Activated CD8-positive, alpha-beta memory T cell treated with anti-CD3 and anti-CD28 coated beads, Interleukin-2, amount 10 ng/mL, durations not matched to agents 7 days and 5 days (primary cell): Measurements from ENCODE around the gene HYAL1. TPM values are rescaled to one million over a fixed set of nuclear protein-coding genes. Genes with fewer than 3 reads are reported as not detected.
"Not testable (repeated sequence)": the region's sequence is repeated elsewhere in the genome, so short reads cannot be mapped to it uniquely, and the experiment has no call there.

Source experiments
- ATAC-seq: fragments of 150-1000 bp; cut with Tn5 transposase; one replicate; pipeline ENCODE4 v1.10.0; 2021; ENCODE audit warnings: moderate library complexity
- CTCF ChIA-PET: fragments of 350-600 bp; sonication (Branson Sonifier 250); formaldehyde crosslinking; loops from one replicate; lab custom pipeline; 2021; ENCODE audit warnings: antibody characterized with exemption; lab: Charles Lee
- DNase-seq: peaks from one replicate; pipeline ENCODE4 v3.0.0-alpha.2; 2020
- H3K27ac Mint-ChIP-seq: one replicate; pipeline ENCODE4 v1.8.0; 2021; ENCODE audit warnings: mild to moderate bottlenecking, mixed read lengths
- H3K27me3 Mint-ChIP-seq: one replicate; pipeline ENCODE4 v1.8.0; 2021; ENCODE audit warnings: mixed read lengths
- H3K36me3 Mint-ChIP-seq: one replicate; pipeline ENCODE4 v1.8.0; 2021; ENCODE audit warnings: mild to moderate bottlenecking, mixed read lengths
- H3K4me1 Mint-ChIP-seq: one replicate; pipeline ENCODE4 v1.8.0; 2021; ENCODE audit warnings: mixed read lengths
- H3K4me3 Mint-ChIP-seq: one replicate; pipeline ENCODE4 v1.8.0; 2021; ENCODE audit warnings: mild to moderate bottlenecking, moderate library complexity, mixed read lengths
- H3K9me3 Mint-ChIP-seq: one replicate; pipeline ENCODE4 v1.8.0; 2022; ENCODE audit warnings: low read depth, mixed read lengths
- total RNA-seq, 2 experiments: library from RNA; stranded (reverse); gene quantifications; one replicate each; pipeline ENCODE4 v1.2.3, GENCODE V29; 2021

Gene HYAL1
- total RNA-seq, 2 experiments from 2014 or later = 0.14 to 0.15 TPM

DNA sequence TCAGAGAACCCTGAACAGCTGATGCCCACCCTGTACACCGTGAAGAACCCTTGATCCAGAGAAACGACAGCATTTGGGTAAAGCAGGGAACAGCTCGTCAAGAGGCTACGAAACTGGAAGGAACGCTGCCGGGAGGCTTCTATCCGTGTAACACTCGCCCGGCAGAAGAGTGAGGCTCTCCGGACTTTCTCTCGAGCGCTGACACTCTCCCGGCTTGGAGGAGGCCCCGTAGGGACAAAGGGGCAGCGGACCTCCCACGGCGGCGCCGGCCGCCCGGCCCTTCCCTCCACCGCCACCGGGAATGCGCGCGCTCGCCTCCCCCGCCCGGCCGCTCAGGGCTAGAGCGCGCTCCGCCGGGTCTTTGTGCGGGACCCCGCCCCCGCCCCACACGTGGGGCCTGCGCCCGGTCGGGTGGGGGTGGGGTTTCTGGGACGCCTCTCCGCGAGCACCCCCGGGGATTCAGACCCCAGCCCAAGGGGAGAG is 17.5 kb upstream of the HYAL1 start:
- H3K27me3 Mint-ChIP-seq = no peaks in the 10 kb centered on the region
- peaks cover 39% of the 10 kb centered on the region for H3K4me1 Mint-ChIP-seq
- peak overlapping the region; percentile 80 for H3K27ac Mint-ChIP-seq
- CTCF ChIA-PET = interaction anchor here (0.8 to 18.0 kb wide), 5 partner anchors 15 to 74 kb away, joined by 3 to 266 read pairs (median 3); partner anchors contain the start of genes HYAL1, HYAL3, IFRD2 and NAA80
- H3K4me3 Mint-ChIP-seq = peak overlapping the region; percentile 89
- no peaks in the 10 kb centered on the region for H3K9me3 Mint-ChIP-seq
- DNase-seq (no peak), ATAC-seq (peak; percentile 50)
- H3K36me3 Mint-ChIP-seq = peaks cover 3% of the 10 kb centered on the region

DNA sequence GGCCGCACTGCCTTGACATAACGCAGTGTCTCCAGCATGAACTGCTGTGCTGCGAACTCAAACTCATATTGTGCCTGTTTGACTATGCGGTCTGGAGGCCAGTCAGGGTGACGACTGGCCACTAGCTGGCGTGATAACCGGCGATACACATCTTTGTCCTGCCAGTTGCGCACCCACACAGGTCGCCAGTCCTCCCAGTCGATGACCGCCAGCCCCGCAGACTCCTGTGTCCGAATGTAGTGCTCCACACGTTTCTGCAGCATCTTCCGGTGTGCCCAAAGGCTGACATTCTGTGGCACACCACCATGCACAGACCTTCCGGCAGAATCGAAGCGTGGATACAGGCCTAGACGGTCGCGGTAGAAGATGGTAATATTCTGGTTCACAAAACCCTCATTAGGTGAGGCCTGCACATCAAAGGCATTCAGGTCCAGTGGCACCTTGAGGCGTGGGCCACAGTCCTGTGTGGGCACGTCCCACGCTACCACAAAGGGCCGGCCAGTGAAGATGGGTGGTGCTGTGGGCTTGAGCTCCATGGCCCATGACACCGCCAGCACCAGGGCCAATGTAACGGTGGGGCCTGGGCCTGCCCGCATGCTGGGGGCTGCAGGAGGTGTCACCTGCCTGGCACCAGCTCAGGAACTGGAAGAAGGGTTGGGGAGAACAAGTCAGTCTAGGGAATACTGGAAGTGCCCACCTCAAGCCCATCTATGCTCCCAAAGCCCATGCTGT is 16.7 kb upstream of the HYAL1 start:
- Mint-ChIP-seq H3K9me3 (no peaks in the 10 kb centered on the region), H3K27me3 (no peaks in the 10 kb centered on the region), H3K4me1 (peaks cover 45% of the 10 kb centered on the region), H3K27ac (no peak overlapping the region), H3K36me3 (peaks cover 3% of the 10 kb centered on the region), H3K4me3 (peak overlapping the region; percentile 89)
- peak; percentile 41 for DNase-seq
- CTCF ChIA-PET = interaction anchor here (0.8 to 18.0 kb wide), 5 partner anchors 15 to 73 kb away, joined by 3 to 266 read pairs (median 4); partner anchors contain the start of genes HYAL1, HYAL3, IFRD2 and NAA80
- ATAC-seq = no peak

GRCh38 chr3:50319181-50319893 is 16.0 kb upstream of the HYAL1 start:
- CTCF ChIA-PET = interaction anchor here (2.0 to 18.0 kb wide), 3 partner anchors 16 to 58 kb away, joined by 4 to 266 read pairs (median 91); partner anchors contain the start of genes HYAL1, HYAL3, IFRD2 and NAA80
- Mint-ChIP-seq H3K27me3 (no peaks in the 10 kb centered on the region), H3K36me3 (peaks cover 3% of the 10 kb centered on the region), H3K9me3 (no peaks in the 10 kb centered on the region), H3K4me1 (peaks cover 45% of the 10 kb centered on the region), H3K27ac (no peak overlapping the region), H3K4me3 (no peak overlapping the region)
- peak; percentile 39 for DNase-seq
- ATAC-seq = no peak

DNA sequence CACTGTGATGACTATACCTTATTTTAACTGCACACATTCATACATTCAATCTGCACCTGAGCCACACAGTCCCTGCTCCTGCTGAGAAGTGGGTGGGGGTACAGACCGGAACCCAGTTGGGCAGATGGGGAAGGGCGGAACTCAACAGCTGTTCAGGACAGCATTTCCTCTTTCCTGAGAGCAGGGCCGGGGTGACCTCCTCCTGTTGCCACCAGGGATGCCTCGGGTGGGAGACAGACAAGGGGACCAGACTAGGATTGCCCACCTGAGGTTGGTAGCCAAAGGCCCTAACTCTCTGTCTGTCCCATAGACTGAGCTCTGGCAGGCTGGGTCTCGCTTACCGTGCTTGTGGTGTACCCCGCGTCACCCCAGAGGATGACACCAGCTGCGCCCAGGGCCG is 15.2 kb upstream of the HYAL1 start:
- DNase-seq (peak; percentile 38), ATAC-seq (no peak)
- H3K36me3 Mint-ChIP-seq = peaks cover 3% of the 10 kb centered on the region
- H3K27me3 Mint-ChIP-seq = no peaks in the 10 kb centered on the region
- H3K4me1 Mint-ChIP-seq = peaks cover 50% of the 10 kb centered on the region
- no peak overlapping the region for H3K27ac Mint-ChIP-seq
- no peak overlapping the region for H3K4me3 Mint-ChIP-seq
- H3K9me3 Mint-ChIP-seq = no peaks in the 10 kb centered on the region
- CTCF ChIA-PET = interaction anchor here (2.0 to 18.0 kb wide), 3 partner anchors 17 to 58 kb away, joined by 4 to 266 read pairs (median 91); partner anchors contain the start of genes HYAL1, HYAL3, IFRD2 and NAA80

DNA sequence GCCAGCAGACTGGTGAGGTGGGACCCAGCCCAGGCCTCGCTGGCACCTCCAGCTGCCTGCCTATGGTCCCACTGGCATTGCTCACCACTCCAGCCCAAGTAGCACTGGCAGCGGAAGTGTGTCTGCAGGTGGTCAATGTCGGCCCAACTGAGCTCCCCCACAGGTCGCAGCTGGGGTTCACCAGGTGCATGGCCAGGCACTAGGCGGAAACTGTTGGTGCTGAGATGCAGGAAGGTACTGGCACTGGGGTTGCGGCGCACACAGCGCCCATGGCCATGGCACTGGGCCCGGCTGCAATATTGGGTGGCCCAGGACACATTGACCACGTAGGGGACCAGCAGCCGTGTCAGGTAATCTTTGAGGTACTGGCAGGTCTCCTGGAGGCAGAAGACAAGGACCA is 14.8 kb upstream of the HYAL1 start:
- H3K27ac Mint-ChIP-seq = no peak overlapping the region
- H3K27me3 Mint-ChIP-seq = no peaks in the 10 kb centered on the region
- no peak overlapping the region for H3K4me3 Mint-ChIP-seq
- no peaks in the 10 kb centered on the region for H3K9me3 Mint-ChIP-seq
- CTCF ChIA-PET = interaction anchor here (1.9 to 18.0 kb wide), 3 partner anchors 15 to 57 kb away, joined by 4 to 266 read pairs (median 6); partner anchors contain the start of genes HYAL1, HYAL3, IFRD2 and NAA80
- peaks cover 3% of the 10 kb centered on the region for H3K36me3 Mint-ChIP-seq
- ATAC-seq (no peak), DNase-seq (peak; percentile 38)
- peaks cover 50% of the 10 kb centered on the region for H3K4me1 Mint-ChIP-seq

DNA sequence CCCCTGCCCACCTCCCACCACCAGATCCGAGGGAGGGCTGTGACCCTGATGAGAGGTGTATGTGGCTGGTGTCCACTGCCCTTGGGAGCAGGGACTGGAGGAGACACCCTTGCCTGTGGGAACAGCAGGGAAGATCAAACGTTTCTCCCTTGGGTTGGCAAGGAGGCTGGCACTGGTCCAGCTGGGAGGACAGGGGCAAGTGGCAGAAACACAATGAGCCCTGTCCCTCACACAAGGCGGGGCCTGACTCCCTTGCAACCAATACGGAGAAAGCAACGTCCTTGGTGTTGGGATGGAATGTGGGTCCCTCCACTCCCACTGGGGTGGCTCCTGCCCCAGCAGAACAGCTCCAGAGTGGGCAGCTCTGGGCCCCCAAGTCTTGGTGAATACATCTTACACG is 13.9 kb upstream of the HYAL1 start:
- Mint-ChIP-seq H3K4me1 (peaks cover 49% of the 10 kb centered on the region), H3K9me3 (no peaks in the 10 kb centered on the region), H3K36me3 (peaks cover 3% of the 10 kb centered on the region), H3K27me3 (no peaks in the 10 kb centered on the region), H3K27ac (peak overlapping the region; percentile 91), H3K4me3 (no peak overlapping the region)
- CTCF ChIA-PET = interaction anchor here (0.7 to 18.0 kb wide), 5 partner anchors 16 to 91 kb away, joined by 3 to 266 read pairs (median 6); partner anchors contain the start of genes HYAL1, HYAL3, IFRD2 and NAA80
- ATAC-seq (no peak), DNase-seq (peak; percentile 43)

DNA sequence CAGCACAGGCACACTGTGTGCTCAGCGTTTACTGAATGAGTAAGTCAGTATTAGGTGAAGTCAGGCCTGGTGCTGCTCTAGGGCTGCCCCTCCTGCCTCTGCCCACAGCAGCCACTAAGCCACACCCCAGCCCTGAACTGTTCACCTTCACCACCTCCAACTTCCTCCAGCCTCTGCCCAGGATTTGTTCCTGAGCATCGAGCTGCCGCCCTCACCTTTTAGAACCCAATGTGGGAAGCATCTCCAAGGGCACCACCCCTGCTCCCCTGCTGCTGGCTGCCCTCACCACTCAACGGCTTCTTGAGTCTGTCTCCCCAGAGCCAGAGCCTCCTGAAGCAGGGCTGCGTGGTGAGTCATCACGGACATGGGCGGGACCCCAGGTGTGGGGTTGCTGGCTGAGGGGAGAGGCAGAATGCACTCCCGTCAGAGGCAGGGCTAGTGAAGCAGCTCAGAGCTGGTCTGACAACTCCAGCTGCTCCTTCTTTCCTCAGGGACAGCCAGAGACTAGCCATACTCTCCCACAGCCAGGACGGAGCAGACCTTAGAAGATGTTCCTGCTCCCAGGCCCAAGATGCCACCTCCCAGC is 13.4 kb upstream of the HYAL1 start:
- Mint-ChIP-seq H3K9me3 (no peaks in the 10 kb centered on the region), H3K36me3 (peaks cover 3% of the 10 kb centered on the region), H3K4me3 (peak overlapping the region; percentile 60), H3K4me1 (peaks cover 48% of the 10 kb centered on the region), H3K27ac (peak overlapping the region; percentile 91), H3K27me3 (no peaks in the 10 kb centered on the region)
- peak; percentile 94 for DNase-seq
- CTCF ChIA-PET = interaction anchor here (0.6 to 18.0 kb wide), 7 partner anchors 17 to 122 kb away, joined by 3 to 266 read pairs (median 5); partner anchors contain the start of genes HYAL1, HYAL3, IFRD2 and NAA80
- peak; percentile 82 for ATAC-seq

- peaks cover 39% of the 10 kb centered on the region for H3K4me1 Mint-ChIP-seq
- ATAC-seq = no peak
- CTCF ChIA-PET = interaction anchor here (1.6 to 18.0 kb wide), 4 partner anchors 9 to 120 kb away, joined by 6 to 266 read pairs (median 8); partner anchors contain the start of genes HYAL1, HYAL3, IFRD2 and NAA80
- peak; percentile 35 for DNase-seq
- H3K4me3 Mint-ChIP-seq = no peak overlapping the region
- no peaks in the 10 kb centered on the region for H3K27me3 Mint-ChIP-seq
- H3K9me3 Mint-ChIP-seq = peaks cover 1% of the 10 kb centered on the region
- H3K36me3 Mint-ChIP-seq = peaks cover 4% of the 10 kb centered on the region
- H3K27ac Mint-ChIP-seq = peak overlapping the region; percentile 48
Measured at GRCh38 chr3:50314816-50315215, 11.4 kb upstream of the HYAL1 start.

- CTCF ChIA-PET = interaction anchor here (1.6 to 18.0 kb wide), 4 partner anchors 10 to 120 kb away, joined by 6 to 266 read pairs (median 8); partner anchors contain the start of genes HYAL1, HYAL3, IFRD2 and NAA80
- Mint-ChIP-seq H3K9me3 (peaks cover 3% of the 10 kb centered on the region), H3K27ac (peak overlapping the region; percentile 48), H3K4me3 (no peak overlapping the region), H3K36me3 (peaks cover 8% of the 10 kb centered on the region), H3K27me3 (no peaks in the 10 kb centered on the region), H3K4me1 (peaks cover 35% of the 10 kb centered on the region)
- DNase-seq = peak; percentile 39
- no peak for ATAC-seq
Measured at GRCh38 chr3:50314342-50314741, 11.0 kb upstream of the HYAL1 start.

DNA sequence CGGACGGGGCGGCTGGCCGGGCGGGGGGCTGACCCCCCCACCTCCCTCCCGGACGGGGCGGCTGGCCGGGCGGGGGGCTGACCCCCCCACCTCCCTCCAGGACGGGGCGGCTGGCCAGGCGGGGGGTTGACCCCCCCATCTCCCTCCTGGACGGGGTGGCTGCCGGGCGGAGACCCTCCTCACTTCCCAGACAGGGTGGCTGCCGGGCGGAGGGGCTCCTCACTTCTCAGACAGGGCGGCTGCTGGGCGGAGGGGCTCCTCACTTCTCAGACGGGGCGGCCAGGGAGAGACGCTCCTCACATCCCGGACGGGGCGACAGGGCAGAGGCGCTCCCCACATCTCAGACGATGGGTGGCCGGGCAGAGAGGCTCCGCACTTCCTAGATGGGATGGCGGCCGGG is 8.7 kb upstream of the HYAL1 start:
- CTCF ChIA-PET = interaction anchor here (1.1 kb wide), 1 partner anchor 16 kb away, joined by 3 read pairs; the partner anchor contains the start of gene TUSC2
- H3K4me3 Mint-ChIP-seq = not testable (repeated sequence)

GRCh38 chr3:50304601-50305000 is 1.2 kb upstream of the HYAL1 start:
- no peaks in the 10 kb centered on the region for H3K9me3 Mint-ChIP-seq
- no peaks in the 10 kb centered on the region for H3K27me3 Mint-ChIP-seq
- H3K36me3 Mint-ChIP-seq = peaks cover 2% of the 10 kb centered on the region
- no peak overlapping the region for H3K4me3 Mint-ChIP-seq
- DNase-seq (no peak), ATAC-seq (no peak)
- CTCF ChIA-PET = interaction anchor here (1.1 to 17.4 kb wide), 2 partner anchors 17 to 30 kb away, joined by 3 to 266 read pairs; partner anchors contain the start of genes HYAL2 and TUSC2
- peaks cover 17% of the 10 kb centered on the region for H3K4me1 Mint-ChIP-seq
- H3K27ac Mint-ChIP-seq = no peak overlapping the region

More for the DNA sequence above, 8.7 kb upstream of the HYAL1 start:
- H3K9me3 Mint-ChIP-seq, H3K27ac Mint-ChIP-seq, H3K27me3 Mint-ChIP-seq, ATAC-seq, DNase-seq, H3K36me3 Mint-ChIP-seq: not testable (repeated sequence)
- H3K4me1 Mint-ChIP-seq = peaks cover 23% of the 10 kb centered on the region
